K562 (cell line): ENCODE results near the gene SH3BGRL3. TPM values are rescaled to one million over a fixed set of nuclear protein-coding genes. Genes with fewer than 3 reads are reported as not detected.

Source experiments
- ATAC-seq: fragments of 200-7000 bp; cut with Tn5 transposase; 3 replicates; pipeline ENCODE4 v1.9.1; 2020; ENCODE audit warnings: moderate library complexity
- BruUV-seq: library from RNA; stranded (reverse); fragments of 400-500 nt; replicated peaks from 2 replicates; lab custom pipeline; 2021; lab: Mats Ljungman, UMichigan
- CTCF ChIA-PET: fragments of 300-600 bp; formaldehyde crosslinking; extraction: SDS; loops from one replicate; lab custom pipeline; 2021; ENCODE audit warnings: low intra/inter-chr PET ratio; lab: Yijun Ruan, JAX
- POLR2A ChIA-PET: fragments of 300-600, 350-650 bp; sonication (Branson Sonifier 250); formaldehyde crosslinking; extraction: SDS; loops from one replicate; lab custom pipeline; 2021; ENCODE audit warnings: antibody characterized with exemption, inconsistent platforms; lab: Yijun Ruan, JAX
- DNase-seq, 4 experiments: peaks; one replicate each; pipeline versions ENCODE4 v3.0.0 to v3.0.0-alpha.2; 2011 to 2018; ENCODE audit warnings: low spot score in 3 of 4, mixed read lengths in 3 of 4; ENCODE audit errors: extremely low read depth in 1 of 4
- FAIRE-seq: peaks from 2 replicates; lab custom pipeline; 2011; peaks lifted over from hg19 to GRCh38; lab: Jason Lieb, UNC
- H2AFZ ChIP-seq: 2 replicates; pipeline ENCODE4 v1.6.0; 2011; ENCODE audit warnings: low read depth, low read length, control low read depth, inconsistent platforms
- H3K27ac ChIP-seq: fragments of 200-600 bp; 3 replicates; pipeline ENCODE4 v1.8.0; 2011; ENCODE audit warnings: low read depth, mild to moderate bottlenecking, control low read depth, inconsistent platforms, low read length, moderate library complexity, mixed read lengths; ENCODE audit errors: extremely low read depth
- H3K27me3 ChIP-seq, 2 experiments: fragments of 300-600 bp in 1 of 2; 2 replicates in 1 of 2; 3 replicates in 1 of 2; pipeline versions ENCODE4 v1.6.0 to v1.8.0; 2011; ENCODE audit warnings: inconsistent platforms in 2 of 2, low read length in 2 of 2, mild to moderate bottlenecking in 1 of 2, mixed read lengths in 1 of 2, moderate library complexity in 1 of 2; ENCODE audit not compliant: control insufficient read depth in 2 of 2, insufficient read depth in 2 of 2
- H3K36me3 ChIP-seq: fragments of 300-600 bp; 3 replicates; pipeline ENCODE4 v1.8.0; 2011; ENCODE audit warnings: mild to moderate bottlenecking, low read length, inconsistent platforms; ENCODE audit not compliant: control insufficient read depth, insufficient read depth
- H3K4me1 ChIP-seq, 2 experiments: fragments of 200-600 bp in 1 of 2; replicated peaks in 1 of 2; 2 replicates in 1 of 2; 3 replicates in 1 of 2; pipeline versions ENCODE4 v1.5.1 to v1.8.0; 2011; ENCODE audit warnings: inconsistent platforms in 2 of 2, low read length in 2 of 2, mild to moderate bottlenecking in 1 of 2, mixed read lengths in 1 of 2, moderate library complexity in 1 of 2; ENCODE audit not compliant: control insufficient read depth in 2 of 2, insufficient read depth in 2 of 2
- H3K4me2 ChIP-seq: 2 replicates; pipeline ENCODE4 v1.6.1; 2011; ENCODE audit warnings: low read length, control low read depth, inconsistent platforms, mixed read lengths; ENCODE audit not compliant: insufficient read depth
- H3K4me3 ChIP-seq: fragments of 200-600 bp; sonication (generic), shearing (Covaris generic); 2 replicates; pipeline ENCODE4 v1.5.1; 2016; ENCODE audit warnings: control low read depth, inconsistent platforms
- H3K79me2 ChIP-seq: fragments of 200-600 bp; 3 replicates; pipeline ENCODE4 v1.8.0; 2011; ENCODE audit warnings: low read length, inconsistent platforms; ENCODE audit not compliant: control insufficient read depth, insufficient read depth
- H3K9ac ChIP-seq, 2 experiments: 2 replicates each; pipeline versions ENCODE4 v1.6.0 to v1.6.1; 2011; ENCODE audit warnings: low read depth in 2 of 2, low read length in 2 of 2, control low read depth in 1 of 2, inconsistent platforms in 1 of 2, mild to moderate bottlenecking in 1 of 2, mixed read lengths in 1 of 2; ENCODE audit not compliant: insufficient read depth in 1 of 2
- H3K9me1 ChIP-seq: one replicate; pipeline ENCODE4 v1.6.0; 2011; ENCODE audit warnings: inconsistent platforms, mild to moderate bottlenecking, low read length, moderate library complexity; ENCODE audit not compliant: control insufficient read depth, insufficient read depth
- H3K9me3 ChIP-seq: replicated peaks from 2 replicates; pipeline ENCODE4 v1.5.1; 2011; ENCODE audit warnings: low read depth, low read length, inconsistent platforms; ENCODE audit not compliant: control insufficient read depth, insufficient read depth
- H4K20me1 ChIP-seq: replicated peaks from 2 replicates; pipeline ENCODE4 v1.6.1; 2011; ENCODE audit warnings: low read length, inconsistent platforms, mixed read lengths; ENCODE audit not compliant: control insufficient read depth, insufficient read depth
- BCLAF1 ChIP-seq, 2 experiments: fragments of 450-650 bp in 1 of 2; IDR thresholded peaks; 2 replicates each; pipeline ENCODE4 v1.6.1; 2011 to 2017; ENCODE audit warnings: low read depth in 2 of 2, antibody characterized with exemption in 1 of 2, borderline replicate concordance in 1 of 2, low read length in 1 of 2, mild to moderate bottlenecking in 1 of 2, mixed read lengths in 1 of 2; ENCODE audit not compliant: control insufficient read depth in 1 of 2
- ELF1 ChIP-seq: fragments of 200-800 bp; sonication (Bioruptor generic); IDR thresholded peaks from 2 replicates; pipeline ENCODE4 v1.6.1; 2016; ENCODE audit warnings: missing genetic modification characterization, missing compliant biosample characterization
- EP400 ChIP-seq: fragments of 450-650 bp; IDR thresholded peaks from 2 replicates; pipeline ENCODE4 v1.6.1; 2017; ENCODE audit warnings: antibody characterized with exemption, mild to moderate bottlenecking, moderate library complexity
- FOXM1 ChIP-seq, 2 experiments: fragments of 450-650 bp in 1 of 2; sonication (generic) in 1 of 2; formaldehyde crosslinking in 1 of 2; IDR thresholded peaks; 2 replicates each; pipeline versions ENCODE4 v1.6.1 to v1.9.0; 2017 to 2022; ENCODE audit warnings: low read depth in 2 of 2, mild to moderate bottlenecking in 2 of 2, missing genetic modification reagents in 1 of 2, moderate library complexity in 1 of 2
- PHB ChIP-seq: fragments of 250-450 bp; sonication (Bioruptor Pico); IDR thresholded peaks from 2 replicates; pipeline ENCODE4 v1.5.0; 2021
- TAL1 ChIP-seq: fragments of 450-650 bp; IDR thresholded peaks from 2 replicates; pipeline ENCODE4 v1.6.1; 2016; ENCODE audit warnings: mild to moderate bottlenecking
- TEAD1 ChIP-seq, 2 experiments: fragments of 450-650 bp in 1 of 2; sonication (generic) in 1 of 2; formaldehyde crosslinking; IDR thresholded peaks; 2 replicates each; pipeline versions ENCODE4 v1.4.0 to v1.8.0; 2020 to 2022; ENCODE audit warnings: mild to moderate bottlenecking in 2 of 2, missing genetic modification reagents in 1 of 2
- TGIF2 ChIP-seq: sonication (generic); formaldehyde crosslinking; IDR thresholded peaks from 2 replicates; pipeline ENCODE4 v1.8.1; 2022; ENCODE audit warnings: mild to moderate bottlenecking, missing genetic modification reagents, moderate library complexity
- TOE1 ChIP-seq, 2 experiments: fragments of 450-650 bp in 1 of 2; sonication (generic) in 1 of 2; formaldehyde crosslinking in 1 of 2; IDR thresholded peaks; 2 replicates each; pipeline versions ENCODE4 v1.7.1 to v1.8.0; 2016 to 2022; ENCODE audit warnings: borderline replicate concordance in 2 of 2, mild to moderate bottlenecking in 2 of 2, antibody characterized with exemption in 1 of 2, inconsistent platforms in 1 of 2, low read depth in 1 of 2, missing genetic modification reagents in 1 of 2, moderate library complexity in 1 of 2
- WGBS: fragments of 100-300 bp; shearing (Covaris generic); methylation state at CpG from one replicate; pipeline ENCODE4 v1.1.6; 2016; ENCODE audit warnings: low coverage, mixed read lengths; ENCODE audit not compliant: insufficient coverage; ENCODE audit errors: missing lambda C conversion rate; 5-methylcytosine and 5-hydroxymethylcytosine counted together
- in situ Hi-C: fragments of 300-500 bp; cut with MboI; formaldehyde crosslinking; loops from 4 replicates; pipeline ENCODE4 v1.15.0; 2018; ENCODE audit warnings: inconsistent platforms, mixed read lengths
- intact Hi-C: fragments of 100-400 bp; cut with micrococcal nuclease; formaldehyde crosslinking; loops from 2 replicates; pipeline ENCODE4 v1.14.2; 2022
- polyA plus RNA-seq, 8 experiments: library from polyadenylated mRNA; depleted of rRNA in 4 of 8; stranded (reverse) in 5 of 8; unstranded in 3 of 8; fragments of >200 nt; fragmentation: Nextera tagmentation in 2 of 8; fragmentation: Illumina TruSeq in 1 of 8; extraction: Ambion mirVana in 2 of 8; extraction: Trizol in 1 of 8; gene quantifications; 2 replicates each; pipeline versions ENCODE4 v1.2.1 to v1.2.3, GENCODE V29; 2011 to 2014; ENCODE audit warnings: inconsistent platforms in 1 of 8, missing spikeins in 1 of 8
- total RNA-seq, 7 experiments: library from RNA; depleted of rRNA in 6 of 7; stranded (reverse); fragments of >200 nt in 6 of 7; fragmentation: Illumina TruSeq in 2 of 7; extraction: Trizol in 2 of 7; gene quantifications; 2 replicates each; pipeline versions ENCODE4 v1.2.1 to v1.2.3, GENCODE V29; 2011 to 2021; ENCODE audit warnings: low replicate concordance in 1 of 7

The SH3BGRL3 gene
- total and polyA plus RNA-seq, 9 of the 15 experiments (the other 6 are each of a cell fraction or from before 2014, with no cell fraction given): 30.3 to 140 (median 54.2) TPM

DNA sequence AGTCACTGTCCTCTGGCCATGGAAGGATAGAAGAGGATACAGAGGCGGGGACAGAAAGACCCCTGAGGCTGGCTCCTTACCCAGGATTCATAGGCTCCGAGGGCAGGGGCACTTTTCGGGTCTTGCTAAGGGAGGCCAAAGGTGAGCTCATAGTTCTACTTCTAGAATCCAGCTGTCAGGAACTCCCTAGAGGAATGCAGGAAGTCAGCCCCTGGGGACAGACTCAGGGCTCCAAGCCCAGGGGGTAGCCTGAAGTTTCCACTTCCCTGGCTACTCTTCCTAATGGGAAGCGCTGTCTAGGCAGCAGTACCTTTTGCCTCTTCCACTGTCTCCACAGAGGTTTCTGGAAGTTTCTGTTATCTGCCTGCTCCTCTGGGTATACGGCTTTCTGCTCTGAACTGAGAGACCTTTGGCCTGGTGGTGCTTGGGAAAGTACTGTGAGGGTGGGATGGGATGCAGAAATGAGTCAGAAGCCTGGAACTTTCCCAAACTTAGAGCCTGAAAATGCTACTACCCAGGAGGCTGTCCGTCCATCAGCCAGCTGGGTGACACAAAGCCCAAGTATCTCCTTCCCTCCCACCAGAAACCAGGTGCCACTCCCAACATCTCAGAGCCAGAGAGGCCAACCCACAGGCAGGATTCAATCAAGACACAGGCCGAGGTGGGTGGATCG lies 23.0 kb downstream of the SH3BGRL3 start:
- peaks cover 8% of the 10 kb centered on the region; the same call in 1 of the 3 replicates for H3K36me3 ChIP-seq
- H3K9me1 ChIP-seq: no peaks in the 10 kb centered on the region
- WGBS: 67% methylated on average over 8 of the region's 8 CpGs
- ChIA-PET POLR2A (interaction anchor here (1.2 kb wide), 1 partner anchor 13 kb away, joined by 3 read pairs; no protein-coding TSS in a partner anchor), CTCF (no interaction called here)
- in situ Hi-C loops (no loop called here), intact Hi-C loops (no loop called here)
- H3K4me2 ChIP-seq: no peak overlapping the region
- H3K27me3 ChIP-seq: no peaks in the 10 kb centered on the region
- H2AFZ ChIP-seq: no peak overlapping the region
- H3K27ac ChIP-seq: no peak overlapping the region
- no peaks in the 10 kb centered on the region for H3K9me3 ChIP-seq
- peak overlapping the region in 1 of 2 experiments; percentile 62; a peak in 1 of 4 replicates for H3K9ac ChIP-seq
- peaks cover 24 to 35% of the 10 kb centered on the region in 2 experiments for H3K4me1 ChIP-seq
- no peak overlapping the region for H3K4me3 ChIP-seq
- FAIRE-seq (no peak), DNase-seq (no peak), ATAC-seq (no peak)
- H4K20me1 ChIP-seq: no peaks in the 10 kb centered on the region
- peaks cover 13% of the 10 kb centered on the region; the same call in 2 of the 3 replicates for H3K79me2 ChIP-seq
- BruUV-seq: no TSS peak
- no peak for TF ChIP-seq TAL1
- no peak for TF ChIP-seq ELF1 (tag)
- no peak for TF ChIP-seq EP400
- TF ChIP-seq TGIF2 (CRISPR knock-in tag): no peak
- no peak for TF ChIP-seq BCLAF1 (IDR thresholded peaks at IDR 0.05; ENCODE audit: borderline replicate concordance in 1 of 2, control insufficient read depth in 1 of 2, low read depth in 2 of 2, low read length in 1 of 2)
- no peak for TF ChIP-seq TOE1 (IDR thresholded peaks at IDR 0.05; ENCODE audit: borderline replicate concordance)
- TF ChIP-seq TOE1 (CRISPR knock-in tag; IDR thresholded peaks at IDR 0.05; ENCODE audit: borderline replicate concordance, low read depth): no peak
- TF ChIP-seq PHB (CRISPR knock-in tag): no peak
- no peak for TF ChIP-seq TEAD1 (CRISPR knock-in tag; IDR thresholded peaks at IDR 0.05)
- TF ChIP-seq FOXM1 (IDR thresholded peaks at IDR 0.05; ENCODE audit: low read depth): no peak
- no peak for TF ChIP-seq FOXM1 (CRISPR knock-in tag; IDR thresholded peaks at IDR 0.05; ENCODE audit: low read depth)
